Urinary bladder (tissue), 4 donors: Measurements from ENCODE around the gene SKA3. TPM values are rescaled to one million over a fixed set of nuclear protein-coding genes. Genes with fewer than 3 reads are reported as not detected.
"Not testable (repeated sequence)": the region's sequence is repeated elsewhere in the genome, so short reads cannot be mapped to it uniquely, and the experiment has no call there.

Experiments used
- DNase-seq: peaks from one replicate; pipeline ENCODE4 v3.0.0-alpha.2; 2015; ENCODE audit errors: extremely low spot score
- H3K27ac ChIP-seq: one replicate; pipeline ENCODE4 v1.5.1; 2013; ENCODE audit warnings: low read depth, mild to moderate bottlenecking, moderate library complexity
- H3K36me3 ChIP-seq: one replicate; pipeline ENCODE4 v1.6.1; 2013; ENCODE audit warnings: mild to moderate bottlenecking, moderate library complexity; ENCODE audit not compliant: insufficient read depth
- H3K4me1 ChIP-seq: one replicate; pipeline ENCODE4 v1.6.1; 2013; ENCODE audit warnings: mild to moderate bottlenecking, moderate library complexity; ENCODE audit not compliant: insufficient read depth
- H3K4me3 ChIP-seq: one replicate; pipeline ENCODE4 v1.5.1; 2013; ENCODE audit warnings: low read depth, low read length
- whole genome bisulfite sequencing: extraction: QIAGEN DNeasy Blood & Tissue Kit; methylation state at CpG from one replicate; pipeline ENCODE4 v1.1.7; 2013; 5-methylcytosine and 5-hydroxymethylcytosine counted together
- polyA plus RNA-seq: library from polyadenylated mRNA; stranded (reverse); fragments of 200-250 nt; gene quantifications from one replicate; pipeline ENCODE4 v1.2.3, GENCODE V29; 2013
- total RNA-seq: library from RNA; depleted of rRNA; stranded (reverse); fragments of >200 nt; gene quantifications from one replicate; pipeline ENCODE4 v1.2.3, GENCODE V29; 2014
- donor health status: healthy with polysubstance abuse.
- donor health status: healthy.

SKA3 gene
- total and polyA plus RNA-seq, 2 donors, result 0.22 to 16.7 TPM

DNA sequence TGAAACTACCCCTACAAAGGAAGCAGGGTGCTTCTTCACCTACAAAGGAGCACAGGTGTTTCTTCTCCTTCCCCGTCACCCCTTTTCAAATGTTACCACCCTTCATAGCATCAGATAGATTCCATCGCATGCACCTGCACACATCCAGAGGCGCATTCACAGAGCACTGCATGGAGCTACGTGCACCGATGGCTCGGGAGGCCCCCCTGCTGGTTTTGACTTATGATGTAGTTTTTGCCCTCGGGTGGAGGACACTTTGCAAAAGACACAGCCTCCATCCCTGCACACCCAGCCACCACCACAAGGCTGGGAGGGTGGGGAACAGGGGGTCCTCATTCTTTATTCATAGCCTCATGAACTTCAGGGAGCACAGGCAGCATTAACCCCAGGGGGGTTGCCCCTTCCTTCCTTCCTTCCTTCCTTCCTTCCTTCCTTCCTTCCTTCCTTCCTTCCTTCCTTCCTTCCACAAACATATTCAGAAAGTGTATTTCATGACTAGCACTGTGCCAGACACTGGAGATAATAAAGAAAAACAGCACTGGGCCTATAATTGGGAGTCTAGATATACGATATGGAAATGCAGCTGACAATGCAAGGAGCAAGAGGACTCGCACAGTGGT lies 21.4 kb upstream of the SKA3 start:
- H3K36me3 ChIP-seq, H3K4me1 ChIP-seq, DNase-seq, H3K27ac ChIP-seq, H3K4me3 ChIP-seq: not testable (repeated sequence)
- WGBS, result 78% methylated on average over 9 of the region's 9 CpGs

DNA sequence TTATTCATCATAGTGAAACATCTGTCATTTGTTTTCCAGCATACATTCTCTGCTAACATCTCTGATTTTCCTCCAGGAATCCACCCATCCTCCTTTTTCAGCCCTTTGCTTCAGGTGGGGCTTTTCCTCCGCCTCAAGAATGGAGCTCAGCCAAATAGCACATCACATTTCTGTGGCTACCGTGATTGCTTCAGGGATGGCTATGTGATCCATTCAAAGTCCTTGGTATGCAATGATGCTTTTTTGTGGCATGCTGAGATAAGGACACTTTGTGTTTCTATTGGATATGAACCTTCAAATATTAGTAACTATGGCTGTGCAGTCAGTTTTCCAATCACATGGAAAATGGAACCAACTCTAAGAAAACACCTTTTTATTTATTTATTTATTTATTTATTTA lies 18.4 kb upstream of the SKA3 start:
- H3K4me3 ChIP-seq, DNase-seq, H3K27ac ChIP-seq, H3K4me1 ChIP-seq, H3K36me3 ChIP-seq: not testable (repeated sequence)
- 70% methylated on average over 2 of the region's 2 CpGs for WGBS

- not testable (repeated sequence) for H3K4me1 ChIP-seq, H3K27ac ChIP-seq, H3K4me3 ChIP-seq, H3K36me3 ChIP-seq, DNase-seq
- WGBS, result 92% methylated on average over 24 of the region's 35 CpGs
Observed at GRCh38 chr13:21186410-21186809, 10.1 kb upstream of the SKA3 start.

DNA sequence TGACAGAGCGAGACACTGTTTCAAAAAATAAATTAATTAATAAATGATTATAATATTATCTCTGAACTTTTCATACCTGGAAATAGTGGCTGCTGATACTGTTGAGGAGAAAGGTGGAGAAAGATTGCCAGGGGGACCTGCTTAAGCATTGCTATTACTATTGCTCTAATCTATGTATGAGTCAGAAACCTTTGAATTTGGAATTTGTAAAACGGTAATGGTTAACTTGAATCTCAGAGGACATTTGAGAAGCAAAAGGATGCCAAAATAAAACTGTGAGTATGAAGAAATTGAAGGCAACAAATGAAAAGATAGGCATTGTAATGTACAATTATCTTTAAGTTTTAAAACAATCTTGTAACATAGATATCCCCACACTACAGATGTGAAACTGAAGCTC lies 5.3 kb upstream of the SKA3 start:
- Histone ChIP-seq H3K27ac (no peak overlapping the region), H3K4me1 (no peaks in the 10 kb centered on the region), H3K4me3 (no peak overlapping the region), H3K36me3 (no peaks in the 10 kb centered on the region)
- WGBS, result 91% methylated on average over 2 of the region's 2 CpGs
- no peak for DNase-seq

- Histone ChIP-seq H3K27ac (peak overlapping the region; percentile 93), H3K4me3 (peak overlapping the region; percentile 77), H3K4me1 (no peaks in the 10 kb centered on the region), H3K36me3 (no peaks in the 10 kb centered on the region)
- DNase-seq, result no peak
- WGBS, result under 1% methylated on average over 26 of the region's 26 CpGs
Observed at GRCh38 chr13:21176982-21177284, 581 bp upstream of the SKA3 start.

GRCh38 chr13:21175656-21176214 lies 617 bp downstream of the SKA3 start:
- no peak overlapping the region for H3K27ac ChIP-seq
- no peak for DNase-seq
- no peaks in the 10 kb centered on the region for H3K36me3 ChIP-seq
- no peaks in the 10 kb centered on the region for H3K4me1 ChIP-seq
- peak overlapping the region; percentile 77 for H3K4me3 ChIP-seq
- WGBS, result 1% methylated on average over 13 of the region's 13 CpGs

DNA sequence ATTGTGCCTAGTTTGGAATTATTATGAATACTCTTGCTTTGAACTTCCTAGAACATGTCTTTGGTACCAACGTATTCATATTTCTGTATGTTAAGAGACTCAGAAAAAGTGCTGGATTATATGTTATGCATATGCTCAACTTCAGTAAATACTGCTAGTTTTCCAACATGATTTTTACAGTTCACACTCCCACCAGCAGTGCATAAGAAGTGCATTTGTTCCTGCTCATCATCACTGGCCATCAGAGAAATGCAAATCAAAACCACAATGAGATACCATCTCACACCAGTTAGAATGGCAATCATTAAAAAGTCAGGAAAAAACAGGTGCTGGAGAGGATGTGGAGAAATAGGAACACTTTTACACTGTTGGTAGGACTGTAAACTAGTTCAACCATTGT lies 2.6 kb downstream of the SKA3 start:
- H3K36me3 ChIP-seq, H3K27ac ChIP-seq, H3K4me1 ChIP-seq, H3K4me3 ChIP-seq, DNase-seq: not testable (repeated sequence)
- WGBS, result 0% methylated on average over 1 of the region's 1 CpG

DNA sequence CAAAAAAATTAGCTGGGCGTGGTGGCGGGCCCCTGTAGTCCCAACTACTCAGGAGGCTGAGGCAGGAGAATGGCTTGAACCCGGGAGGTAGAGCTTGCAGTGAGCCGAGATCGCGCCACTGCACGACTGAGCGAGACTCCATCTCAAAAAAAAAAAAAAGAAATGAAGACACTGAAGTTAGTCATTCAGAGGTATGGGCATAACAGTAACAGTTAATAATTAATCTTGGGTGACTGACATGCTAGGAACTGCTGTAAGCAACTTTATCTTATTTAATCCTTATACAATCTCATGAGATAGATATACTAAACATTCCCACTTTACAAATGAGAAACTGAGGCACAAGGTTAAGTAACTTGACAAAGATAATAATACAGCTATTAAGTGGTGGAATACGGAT lies 4.9 kb downstream of the SKA3 start:
- Histone ChIP-seq H3K4me3 (no peak overlapping the region), H3K36me3 (no peaks in the 10 kb centered on the region), H3K4me1 (no peaks in the 10 kb centered on the region), H3K27ac (no peak overlapping the region)
- WGBS, result 97% methylated on average over 9 of the region's 9 CpGs
- DNase-seq, result no peak

DNA sequence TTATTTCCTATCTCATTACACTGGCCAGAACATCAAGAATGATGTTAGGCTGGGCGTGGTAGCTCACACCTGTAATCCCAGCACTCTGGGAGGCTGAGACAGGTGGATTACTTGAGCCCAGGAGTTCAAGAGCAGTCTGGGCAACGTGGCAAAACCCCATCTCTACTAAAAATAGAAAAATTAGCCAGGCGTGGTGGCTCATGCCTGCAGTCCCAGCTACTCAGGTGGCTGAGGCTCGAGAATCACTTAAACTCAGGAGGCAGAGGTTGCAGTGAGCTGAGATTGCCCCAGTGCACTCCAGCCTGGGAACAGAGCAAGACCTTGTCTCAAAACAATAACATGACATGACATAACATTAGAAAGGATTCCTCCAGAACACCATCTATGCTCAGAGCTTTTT lies 10.7 kb downstream of the SKA3 start:
- H3K4me1 ChIP-seq, H3K4me3 ChIP-seq, H3K36me3 ChIP-seq, H3K27ac ChIP-seq, DNase-seq: not testable (repeated sequence)
- WGBS, result 90% methylated on average over 4 of the region's 4 CpGs

DNA sequence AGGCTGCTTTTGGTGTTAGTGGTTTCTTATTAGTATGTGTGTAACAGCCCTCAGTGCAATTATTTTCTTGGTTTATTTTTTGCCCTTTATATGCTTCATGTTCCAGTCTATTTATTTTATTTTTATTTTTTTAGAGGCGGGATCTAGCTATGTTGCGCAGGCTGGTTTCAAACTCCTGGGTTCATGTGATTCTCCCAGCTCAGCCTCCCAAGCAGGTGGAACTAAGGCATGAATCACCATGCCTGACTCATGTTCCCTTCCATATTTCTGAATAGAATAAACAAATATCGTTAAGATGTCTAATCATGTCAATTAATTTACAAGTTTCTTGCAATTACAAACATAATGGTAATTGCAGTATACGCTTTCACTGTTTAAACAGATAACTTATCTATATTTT lies 11.7 kb downstream of the SKA3 start:
- 91% methylated on average over 4 of the region's 4 CpGs for WGBS
- H3K4me3 ChIP-seq, result no peak overlapping the region

DNA sequence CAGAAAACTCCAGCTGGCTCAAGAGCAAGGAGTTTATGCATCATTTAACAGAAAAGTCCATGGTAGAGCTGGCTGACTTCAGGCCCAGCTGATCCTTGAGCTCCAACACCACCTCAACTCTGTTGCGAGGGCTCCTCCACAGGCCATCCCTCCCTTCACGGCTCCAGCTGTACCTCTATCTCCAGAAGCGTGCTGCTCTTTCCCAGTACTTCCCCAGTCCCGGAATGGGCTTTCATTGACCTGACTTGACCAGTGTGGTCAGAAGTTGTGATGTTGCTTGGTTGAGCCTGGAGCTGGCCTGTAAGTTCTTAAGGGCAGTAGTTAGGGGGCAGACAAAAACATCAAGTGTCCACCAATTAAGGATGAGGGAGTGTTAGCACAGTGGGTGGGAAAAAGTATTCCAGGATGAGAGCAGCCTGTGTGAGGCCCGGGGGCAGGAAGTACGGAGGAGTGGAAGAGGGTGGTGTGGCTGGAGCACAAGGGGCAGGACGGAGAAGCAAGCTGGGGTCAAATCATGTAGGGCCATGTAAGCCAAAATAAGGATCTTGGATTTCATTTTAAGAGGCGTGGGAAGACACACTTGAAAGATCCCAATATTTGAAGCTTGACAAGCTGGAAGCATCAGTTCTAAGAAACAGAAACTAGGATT lies 24.0 kb downstream of the SKA3 start:
- no peak for DNase-seq
- WGBS, result 81% methylated on average over 8 of the region's 8 CpGs
- Histone ChIP-seq H3K4me3 (no peak overlapping the region), H3K36me3 (peaks cover 3% of the 10 kb centered on the region), H3K27ac (no peak overlapping the region), H3K4me1 (no peaks in the 10 kb centered on the region)

More for the DNA sequence above, 11.7 kb downstream of the SKA3 start:
- Histone ChIP-seq H3K36me3 (no peaks in the 10 kb centered on the region), H3K27ac (no peak overlapping the region), H3K4me1 (no peaks in the 10 kb centered on the region)
- no peak for DNase-seq

DNA sequence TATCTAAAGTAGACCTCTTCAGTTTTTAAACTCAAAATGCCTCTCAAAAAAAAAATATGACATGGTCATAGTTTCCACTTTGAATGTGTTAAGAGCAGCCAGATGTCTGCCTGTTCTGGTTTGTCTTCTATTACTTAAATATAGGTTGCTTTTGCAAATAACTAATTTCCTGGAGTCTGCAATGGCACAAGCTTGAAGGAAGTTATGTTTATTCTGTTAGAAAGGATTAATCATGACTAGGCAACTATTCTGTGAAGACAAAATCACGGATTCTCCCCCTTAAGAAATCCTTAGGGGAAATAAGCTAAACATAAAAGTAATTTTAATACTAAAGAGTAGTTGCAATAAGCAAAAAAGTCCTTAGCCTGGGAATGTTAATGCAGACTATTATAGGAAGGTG lies 26.3 kb downstream of the SKA3 start:
- DNase-seq, result no peak
- H3K27ac ChIP-seq, result no peak overlapping the region
- peaks cover 3% of the 10 kb centered on the region for H3K36me3 ChIP-seq
- 71% methylated on average over 1 of the region's 1 CpG for WGBS
- H3K4me3 ChIP-seq, result no peak overlapping the region
- no peaks in the 10 kb centered on the region for H3K4me1 ChIP-seq

GRCh38 chr13:21149568-21149967 lies 26.8 kb downstream of the SKA3 start:
- no peaks in the 10 kb centered on the region for H3K4me1 ChIP-seq
- no peak overlapping the region for H3K4me3 ChIP-seq
- no peak overlapping the region for H3K27ac ChIP-seq
- peaks cover 3% of the 10 kb centered on the region for H3K36me3 ChIP-seq
- no peak for DNase-seq
- WGBS, result 53% methylated on average over 1 of the region's 1 CpG

DNA sequence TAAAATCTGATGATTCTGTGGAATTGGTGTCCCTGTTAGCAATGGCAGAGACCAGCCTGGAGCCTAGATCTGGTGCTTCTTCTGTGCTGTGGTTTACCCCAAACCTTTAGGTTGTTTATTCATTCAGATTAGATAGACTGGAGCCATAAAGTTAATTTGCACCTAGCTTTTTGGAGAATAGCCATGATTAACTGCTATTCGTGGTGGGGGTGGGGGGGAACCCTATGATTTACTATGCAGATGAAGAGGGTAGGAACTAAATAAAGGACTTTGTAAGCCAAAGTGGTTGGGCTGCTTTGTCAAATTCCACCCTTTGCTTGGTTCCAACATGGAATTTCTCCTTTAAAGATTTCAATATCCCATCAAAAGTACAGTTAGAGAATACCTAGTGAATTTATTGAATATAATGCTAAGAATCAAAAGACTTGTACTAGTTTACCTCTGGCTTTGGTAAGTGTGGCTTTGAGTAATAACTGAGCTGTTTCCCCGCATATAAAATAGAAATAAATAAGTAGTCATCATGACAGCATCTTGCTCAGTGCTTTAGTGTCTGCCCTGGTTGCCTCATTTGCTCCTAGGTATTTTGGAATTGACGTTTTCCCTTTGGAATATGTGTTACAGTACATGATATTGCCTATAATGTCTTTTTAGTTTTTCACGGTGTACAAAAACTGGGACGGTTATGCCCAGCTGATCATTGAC lies 27.6 kb downstream of the SKA3 start:
- whole genome bisulfite sequencing, result 71% methylated on average over 5 of the region's 5 CpGs
- DNase-seq, result no peak
- H3K27ac ChIP-seq, result no peak overlapping the region
- H3K4me3 ChIP-seq, result no peak overlapping the region
- H3K4me1 ChIP-seq, result no peaks in the 10 kb centered on the region
- peaks cover 3% of the 10 kb centered on the region for H3K36me3 ChIP-seq
